Hematopoietic multipotent progenitor cell treated with erythropoietin and hydrocortisone succinate and interleukin-3 and kit ligand, for 15 days (in vitro differentiated cells): ENCODE data around the gene ZMYND12.

Source experiments
- DNase-seq: peaks from one replicate; pipeline ENCODE4 v3.0.0-alpha.2; 2015; ENCODE audit warnings: low spot score

The ZMYND12 gene

DNA sequence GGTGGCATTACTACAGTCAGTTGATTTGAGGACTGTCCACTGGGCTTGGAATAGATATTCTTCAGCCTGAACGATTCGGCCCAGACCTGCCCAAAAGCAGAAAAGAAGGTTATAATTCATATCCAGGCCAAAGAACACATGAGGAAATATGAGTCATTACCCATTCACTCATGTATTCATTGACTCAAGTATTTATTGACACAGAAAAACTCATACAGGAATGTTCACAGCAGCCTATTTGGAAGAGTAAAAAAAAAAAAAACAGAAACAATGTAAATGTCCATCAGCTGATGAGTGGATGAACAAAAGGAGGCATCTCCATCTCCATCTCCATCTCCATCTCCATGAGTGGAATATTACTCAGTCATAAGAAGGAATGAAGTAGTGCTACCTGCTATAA, 15.9 kb downstream of the ZMYND12 start:
- no peak for DNase-seq

DNA sequence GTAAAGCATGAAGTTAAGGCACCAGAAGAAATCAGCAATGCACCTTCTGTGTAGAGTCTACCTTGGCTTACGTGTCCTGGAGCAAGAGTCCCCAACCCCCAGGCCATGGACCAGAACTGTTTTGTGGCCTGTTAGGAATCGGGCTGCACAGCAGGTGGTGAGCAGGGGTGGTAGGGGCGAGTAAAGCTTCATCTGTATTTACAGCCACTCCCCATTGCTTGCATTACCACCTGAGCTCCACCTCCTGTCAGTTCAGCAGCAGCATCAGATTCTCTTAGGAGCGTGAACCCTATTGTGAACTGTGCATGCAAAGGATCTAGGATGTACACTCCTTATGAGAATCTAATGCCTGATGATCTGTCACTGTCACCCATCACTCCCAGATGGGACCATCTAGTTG, 21.5 kb downstream of the ZMYND12 start:
- no peak for DNase-seq

DNA sequence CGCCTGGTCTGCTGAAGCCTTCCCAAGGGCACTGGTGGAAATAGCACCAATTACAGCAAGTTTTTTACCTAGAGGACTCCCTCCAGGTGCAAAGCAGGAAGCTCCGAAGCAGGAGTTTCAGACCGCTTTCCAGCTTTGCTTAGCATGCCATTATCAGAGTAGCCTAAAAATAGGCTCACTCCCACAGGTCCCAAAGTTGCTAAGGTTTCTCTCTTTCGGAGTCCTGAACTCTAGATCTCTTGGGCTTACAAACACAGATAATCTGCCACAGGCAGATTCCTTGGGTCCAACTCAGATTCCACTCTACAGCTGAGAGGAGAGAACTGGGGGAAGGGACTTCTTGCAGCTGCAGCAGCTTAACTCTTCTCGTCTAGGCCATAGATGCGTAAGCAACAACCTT, 22.5 kb downstream of the ZMYND12 start:
- DNase-seq: no peak

DNA sequence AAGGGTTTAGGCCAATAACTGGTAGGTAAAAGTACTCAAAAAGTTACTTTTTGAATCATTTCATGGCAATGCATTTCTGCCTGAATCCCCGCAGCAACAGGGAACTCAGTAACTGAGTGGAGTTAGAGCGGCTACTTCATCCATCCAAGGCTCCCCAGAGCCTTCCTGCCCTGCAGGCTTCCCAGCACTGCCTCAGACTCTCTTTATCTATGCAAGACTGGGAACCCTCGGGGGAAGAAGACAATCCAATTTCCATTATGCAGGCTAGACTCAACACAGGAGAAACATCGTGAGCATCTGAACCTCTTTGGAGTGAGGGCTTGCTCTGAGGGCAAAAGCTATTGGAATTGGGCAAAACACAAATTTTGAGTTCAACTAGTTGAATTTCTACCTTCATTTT, 23.1 kb downstream of the ZMYND12 start:
- DNase-seq: no peak

DNA sequence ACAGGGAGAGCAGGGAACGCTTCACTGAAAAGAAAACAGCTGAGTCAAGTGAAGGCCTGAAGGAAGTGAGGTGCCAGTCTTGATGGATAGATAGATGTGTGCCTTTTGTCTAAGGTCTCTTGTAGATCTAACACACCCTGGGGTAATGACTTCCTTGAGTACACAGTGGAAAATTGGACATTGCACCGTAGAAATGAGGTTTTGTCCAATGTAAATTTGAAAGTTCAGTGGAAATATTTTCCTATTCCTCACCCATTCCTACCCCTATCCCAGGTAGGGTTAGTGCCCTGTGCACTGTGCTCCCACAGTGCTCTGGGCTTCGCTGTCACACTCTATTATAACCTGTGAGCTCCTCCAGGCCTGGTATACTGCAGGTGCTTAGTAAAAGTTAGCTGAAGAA, 24.3 kb downstream of the ZMYND12 start:
- no peak for DNase-seq

DNA sequence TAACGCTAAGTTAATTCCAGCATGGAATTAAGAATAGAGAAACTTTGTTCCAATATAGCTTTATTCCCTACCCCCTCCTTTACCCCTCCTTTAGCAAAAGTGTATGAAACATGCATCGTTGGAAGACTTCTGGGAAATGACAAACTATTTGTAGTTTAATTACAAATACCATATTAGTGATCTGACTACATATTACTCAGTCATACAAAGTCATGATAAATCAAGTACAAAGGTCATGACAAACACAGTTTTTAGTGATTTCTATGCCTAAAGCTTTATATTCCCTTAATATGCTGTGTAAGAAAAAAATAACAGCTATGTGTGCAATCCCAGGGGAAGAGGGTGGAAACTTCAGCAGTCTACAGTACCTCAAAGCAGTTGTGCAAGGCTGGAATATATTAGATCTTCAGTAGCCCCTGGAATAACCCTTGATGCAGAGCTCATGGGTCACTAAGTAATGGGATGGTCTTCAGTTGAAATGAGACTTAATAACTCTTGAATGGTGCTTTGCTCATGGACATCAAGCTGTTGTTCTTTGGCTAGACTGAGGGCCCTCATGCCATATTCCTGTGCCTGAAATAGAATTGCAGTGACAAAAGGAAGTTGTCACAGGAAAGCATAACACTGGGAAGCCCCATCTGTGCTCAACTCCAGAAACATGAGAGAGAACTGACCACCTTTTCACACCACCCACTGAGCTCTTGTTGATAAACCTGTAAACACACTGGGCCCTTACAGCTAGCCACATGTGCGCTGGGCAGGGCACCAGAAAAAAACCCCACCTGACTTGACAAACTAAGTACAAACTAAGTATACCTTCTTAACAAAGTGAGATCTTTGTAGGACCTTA, 25.3 kb downstream of the ZMYND12 start:
- DNase-seq: no peak

DNA sequence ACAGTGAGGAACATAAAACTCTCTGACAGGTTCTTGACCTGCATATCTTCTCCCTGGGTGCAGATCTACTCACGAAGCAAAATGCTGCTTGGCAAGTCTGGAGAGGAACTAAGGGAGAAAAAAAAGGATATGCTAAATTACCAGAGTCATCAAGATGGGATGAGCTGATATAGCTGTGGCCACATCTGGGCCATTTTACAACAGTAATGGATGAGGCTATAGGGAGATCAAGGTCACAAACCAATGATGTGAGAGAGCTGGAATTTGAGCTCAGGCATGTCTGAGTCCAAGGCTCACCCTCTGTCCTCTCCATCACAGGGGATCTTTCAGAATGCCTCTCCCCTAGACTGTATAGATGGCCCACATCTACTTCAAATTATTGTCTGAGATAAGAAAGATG, 26.2 kb downstream of the ZMYND12 start:
- DNase-seq: no peak

DNA sequence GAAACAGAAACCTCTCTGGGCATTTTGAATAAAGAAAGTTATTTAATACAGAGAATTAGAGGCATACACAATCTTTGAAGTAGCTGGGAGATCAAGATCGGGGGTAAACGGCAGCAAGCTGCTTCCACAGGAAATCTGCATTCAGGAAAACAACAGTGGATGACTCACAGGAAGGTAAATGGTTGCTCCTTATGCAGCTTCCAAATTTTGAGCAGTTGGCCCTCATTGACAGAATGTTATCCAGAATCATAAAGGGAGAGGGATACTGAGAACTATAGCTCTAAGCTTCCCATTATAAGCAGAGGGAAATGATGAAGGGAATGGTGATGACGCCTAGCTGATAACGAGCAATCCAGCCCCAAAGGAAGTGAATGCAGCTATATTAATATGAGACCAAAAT, 28.6 kb downstream of the ZMYND12 start:
- DNase-seq: no peak

DNA sequence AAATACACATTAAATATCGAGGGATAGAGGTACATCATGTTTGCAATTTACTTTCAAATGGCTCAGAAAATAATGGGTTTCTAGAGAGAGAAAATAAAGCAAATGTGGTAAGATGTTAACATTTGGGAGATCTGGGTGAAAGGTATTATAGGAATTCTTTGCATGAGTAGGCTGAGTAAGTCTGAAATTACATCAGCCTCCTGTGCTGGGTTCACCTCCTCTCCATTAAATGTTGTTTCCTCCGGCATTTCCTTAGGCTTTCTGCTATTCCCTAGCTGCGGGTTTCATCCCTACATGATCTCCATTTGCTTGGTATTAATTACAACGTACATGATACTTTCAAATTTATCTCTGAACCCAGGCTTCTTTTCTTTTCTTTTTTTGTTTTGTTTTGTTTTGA, 31.6 kb downstream of the ZMYND12 start:
- no peak for DNase-seq

DNA sequence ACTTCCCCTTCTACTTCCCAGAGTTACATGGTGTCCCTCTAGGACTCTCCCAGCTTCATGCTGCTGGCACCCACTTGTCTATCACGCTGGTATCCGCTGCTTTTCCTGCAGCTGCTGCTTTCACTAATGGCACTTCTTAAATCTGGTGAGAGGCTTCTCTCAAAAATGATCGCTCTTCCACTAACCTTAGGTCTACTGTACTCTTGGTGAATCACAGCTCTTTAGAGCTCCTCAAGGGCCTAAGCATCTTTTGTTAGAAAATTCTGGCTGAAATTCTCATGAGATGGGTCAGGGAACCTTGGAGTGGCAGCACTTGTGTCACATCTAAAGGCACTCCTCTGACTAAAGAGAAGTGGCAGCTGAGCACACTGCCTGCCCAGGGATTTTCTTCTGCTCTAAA, 32.1 kb downstream of the ZMYND12 start:
- no peak for DNase-seq

DNA sequence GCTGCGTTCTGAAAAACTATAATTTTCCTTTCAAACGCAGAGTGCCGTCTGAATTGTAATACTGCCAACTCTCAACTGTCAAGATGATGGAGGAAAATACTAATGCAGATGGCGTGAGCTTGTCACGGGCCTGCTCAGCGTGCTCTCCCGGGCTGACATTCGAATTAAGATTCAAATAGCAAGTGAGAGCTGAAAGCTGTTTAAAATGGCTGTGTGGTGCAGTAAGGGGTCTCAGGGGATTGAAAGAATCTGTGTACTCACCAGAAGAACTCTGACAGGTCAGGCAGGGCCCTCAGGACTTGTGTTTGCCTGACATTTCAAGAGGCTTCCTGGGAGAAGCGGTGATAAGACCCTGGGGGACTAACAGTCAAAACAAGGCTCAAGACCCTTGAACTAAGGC, 33.1 kb downstream of the ZMYND12 start:
- DNase-seq: no peak

DNA sequence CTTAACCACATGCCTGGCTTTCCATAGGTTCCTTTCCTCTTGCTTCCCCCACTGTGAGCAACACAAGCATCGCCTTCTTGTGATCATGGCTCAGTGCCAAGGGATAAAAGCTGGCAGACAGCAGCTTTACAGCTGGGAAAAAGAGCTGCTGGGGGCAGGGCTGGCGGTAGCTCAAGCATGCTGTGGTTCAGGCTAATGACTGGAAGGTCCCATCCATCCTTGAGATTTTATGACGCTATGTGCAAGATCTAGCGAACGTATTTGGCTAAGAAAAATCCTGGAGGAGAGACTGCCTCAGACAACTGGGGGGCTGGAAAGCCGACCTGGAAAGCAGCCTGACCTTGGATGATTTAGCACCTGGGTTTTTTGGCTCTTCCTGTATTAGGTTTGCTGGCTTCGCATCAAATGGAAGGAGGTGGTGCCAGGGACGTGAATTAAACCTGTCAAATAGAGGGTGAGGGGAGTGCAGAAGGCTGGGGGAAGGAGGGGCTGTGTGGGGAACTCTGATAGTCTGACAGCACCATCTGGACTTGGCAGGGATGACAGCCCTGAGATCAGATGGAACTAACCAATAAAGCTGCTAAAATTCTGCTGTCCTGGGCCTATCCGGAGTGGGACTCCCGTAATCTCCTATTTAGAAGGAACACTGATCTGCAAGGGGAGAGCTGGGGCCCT, 34.8 kb downstream of the ZMYND12 start:
- no peak for DNase-seq

DNA sequence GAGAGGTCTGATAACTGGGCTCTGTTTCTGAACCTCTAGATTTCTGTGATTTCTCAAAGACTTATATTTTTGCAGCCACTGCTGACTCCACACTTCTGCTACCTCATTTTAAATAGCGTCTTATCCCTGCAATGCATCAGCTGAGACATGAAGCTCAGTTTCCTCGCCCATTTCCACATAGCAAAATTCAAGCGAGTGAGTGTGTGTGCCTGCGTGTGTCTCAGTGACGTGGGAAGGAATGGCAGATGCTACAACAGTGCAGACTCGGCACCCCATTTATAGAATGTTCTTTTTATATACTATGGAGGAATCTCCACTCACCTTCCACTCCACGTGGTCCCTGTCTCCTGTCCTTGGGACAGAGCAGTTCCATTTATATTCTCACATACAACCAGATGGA, 35.7 kb downstream of the ZMYND12 start:
- no peak for DNase-seq

DNA sequence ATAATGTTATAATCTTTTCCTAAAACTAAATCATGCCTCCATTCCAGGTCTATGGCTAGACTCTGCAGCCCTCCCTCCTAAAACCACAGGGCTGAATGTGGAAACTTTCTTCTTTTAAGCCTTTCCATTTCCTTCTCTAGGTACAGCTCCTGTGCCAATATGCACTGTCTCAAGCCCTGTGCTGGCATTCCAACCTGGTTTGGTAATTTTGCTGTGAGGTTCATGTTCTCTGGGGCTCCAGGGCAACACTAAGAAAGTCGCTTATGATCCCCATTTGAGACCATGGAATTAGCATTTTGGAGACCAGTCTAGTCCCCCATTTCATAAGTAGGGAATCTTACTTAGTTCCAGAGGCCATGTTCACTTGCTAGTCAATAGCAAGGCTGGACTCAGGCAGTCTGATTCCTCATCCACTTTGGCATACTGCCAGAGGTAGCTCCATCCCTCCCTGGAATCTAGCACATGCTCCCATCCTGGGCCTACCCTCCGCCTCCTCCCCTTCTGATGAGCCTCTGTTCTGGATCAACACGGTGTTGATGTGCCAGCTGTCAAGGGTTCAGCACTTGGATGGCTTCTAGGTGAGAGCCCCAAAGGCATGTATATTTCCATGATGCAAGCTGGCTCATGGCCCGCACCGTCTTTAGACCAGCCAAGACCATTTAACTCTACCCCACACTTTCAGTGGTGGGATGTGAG, 36.5 kb downstream of the ZMYND12 start:
- DNase-seq: no peak

DNA sequence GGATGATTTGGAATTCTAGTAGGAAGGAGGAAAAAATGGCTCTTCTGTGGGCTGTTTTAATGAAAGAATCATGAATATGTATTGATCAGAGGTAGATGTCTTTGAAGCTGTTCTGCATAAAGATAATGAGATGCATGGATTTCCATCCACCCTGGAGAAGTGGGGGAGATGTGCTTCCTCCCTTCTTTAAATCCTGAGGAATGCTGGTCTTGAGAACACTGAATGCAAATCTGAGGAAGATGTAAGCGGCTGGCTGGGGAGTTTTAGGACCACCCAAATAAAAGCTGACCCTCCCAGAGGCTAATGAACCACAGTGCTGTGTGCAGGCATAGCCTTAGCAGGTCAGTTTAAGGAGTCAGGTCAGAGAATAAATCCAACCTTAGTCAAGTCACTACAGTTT, 37.3 kb downstream of the ZMYND12 start:
- DNase-seq: no peak

DNA sequence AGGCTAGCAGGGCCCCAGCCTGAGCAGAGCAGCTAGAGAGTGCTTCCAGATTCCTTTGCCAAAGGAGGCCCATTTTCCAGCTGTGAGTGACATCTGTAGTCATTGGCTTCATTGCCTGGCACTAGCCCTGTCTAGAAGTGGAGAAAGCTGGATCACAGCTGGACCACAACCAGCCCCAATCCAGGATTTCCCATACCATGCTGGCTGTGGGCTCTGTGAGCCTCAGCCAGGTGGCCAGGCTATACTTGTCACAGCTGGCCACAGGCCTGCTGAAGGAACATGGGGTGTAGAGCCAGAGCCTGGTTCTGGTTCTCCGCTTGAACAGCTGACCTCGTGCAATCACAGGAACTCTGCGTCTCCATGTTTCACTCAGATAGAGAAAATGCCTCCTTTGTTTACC, 38.7 kb downstream of the ZMYND12 start:
- DNase-seq: no peak

DNA sequence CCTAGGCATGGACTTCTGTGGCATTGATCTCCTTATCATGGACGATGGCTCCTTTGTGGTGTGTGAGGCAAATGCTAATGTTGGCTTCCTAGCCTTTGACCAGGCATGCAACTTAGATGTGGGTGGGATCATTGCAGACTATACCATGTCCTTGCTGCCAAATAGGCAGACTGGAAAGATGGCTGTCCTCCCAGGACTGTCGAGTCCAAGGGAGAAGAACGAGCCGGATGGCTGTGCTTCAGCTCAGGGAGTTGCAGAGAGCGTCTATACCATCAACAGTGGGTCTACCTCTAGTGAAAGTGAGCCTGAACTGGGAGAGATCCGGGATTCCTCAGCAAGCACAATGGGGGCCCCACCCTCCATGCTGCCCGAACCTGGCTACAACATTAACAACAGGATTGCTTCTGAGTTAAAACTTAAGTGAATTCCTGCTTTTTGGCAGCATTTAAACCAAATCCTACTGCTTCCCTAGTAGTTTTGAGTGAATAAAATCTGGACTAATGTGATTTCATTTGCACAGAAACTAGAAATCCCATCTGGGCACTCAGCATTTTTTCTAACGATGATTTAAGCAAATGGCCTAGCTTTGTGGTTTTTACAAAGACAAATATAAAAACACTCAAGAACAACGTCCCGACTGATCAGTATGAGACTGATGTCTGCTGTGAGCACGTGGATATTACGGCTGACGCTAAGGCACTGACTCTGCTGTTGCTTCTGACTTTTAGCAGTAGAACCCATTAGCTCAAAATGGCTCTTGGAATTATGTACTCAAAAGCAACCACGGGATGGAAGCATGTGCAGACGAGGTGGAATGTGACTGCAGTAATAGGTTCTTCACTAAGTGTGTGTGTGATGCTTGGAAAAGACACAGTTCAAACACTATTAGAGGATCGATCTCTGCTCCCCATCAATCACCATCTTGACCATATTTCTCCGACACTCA, 41.0 kb downstream of the ZMYND12 start:
- DNase-seq: no peak

DNA sequence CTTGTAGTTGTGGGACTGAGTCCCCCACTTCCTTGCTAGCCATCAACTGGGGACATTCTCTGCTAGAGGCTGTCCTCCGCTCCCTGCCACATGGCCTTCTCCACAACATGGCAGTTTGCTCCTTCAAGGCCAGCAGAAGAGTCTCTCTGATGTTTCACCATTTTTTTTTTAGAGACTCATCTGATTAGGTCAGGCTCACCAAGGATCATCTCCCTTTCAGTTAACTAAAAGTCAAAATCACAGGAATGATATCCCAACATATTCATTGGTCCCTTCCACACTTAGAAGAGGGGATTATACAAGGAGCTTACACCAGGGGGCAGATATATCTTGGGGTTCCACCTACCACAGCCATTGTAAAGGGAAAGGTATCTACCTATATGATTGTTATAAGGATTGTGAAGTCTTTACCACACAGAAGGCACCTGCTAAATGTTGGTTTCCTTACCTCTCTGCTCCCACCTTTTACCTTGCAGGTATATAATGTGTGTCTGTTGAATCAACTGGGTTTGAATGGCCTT, 51.9 kb downstream of the ZMYND12 start:
- no peak for DNase-seq

DNA sequence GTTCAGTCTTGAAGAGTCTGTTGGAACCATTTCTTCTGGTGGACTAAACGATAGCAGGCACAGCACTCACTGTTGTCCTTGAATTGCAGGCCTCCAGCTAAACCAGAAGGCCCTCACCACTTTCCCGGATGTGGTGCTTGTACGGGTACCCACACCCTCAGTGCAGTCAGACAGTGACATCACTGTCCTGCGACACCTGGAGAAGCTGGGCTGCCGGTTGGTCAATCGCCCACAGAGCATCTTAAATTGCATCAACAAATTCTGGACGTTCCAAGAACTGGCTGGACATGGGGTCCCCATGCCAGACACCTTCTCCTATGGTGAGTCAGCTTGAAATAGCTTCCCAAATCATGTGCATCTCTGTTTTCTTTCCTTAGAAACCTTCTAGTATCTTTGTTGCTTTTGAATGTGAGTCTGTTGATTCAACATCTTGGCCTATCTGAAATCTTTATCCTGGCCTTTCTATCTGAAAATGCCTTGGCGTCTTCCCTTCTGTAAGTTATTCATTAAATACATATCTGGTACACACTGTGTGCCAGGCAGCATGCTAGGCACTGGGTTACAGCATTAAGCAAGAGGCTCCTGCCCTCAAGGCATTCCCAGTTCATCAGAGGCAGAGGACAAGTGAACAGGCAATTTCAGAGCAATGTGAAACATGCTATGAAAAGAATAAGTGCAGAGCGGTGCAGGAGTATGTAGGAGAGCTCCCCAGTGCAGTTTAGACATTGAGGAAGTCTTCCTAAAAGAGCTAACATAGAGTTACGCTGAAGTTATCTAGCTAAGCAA, 56.3 kb downstream of the ZMYND12 start:
- DNase-seq: no peak

DNA sequence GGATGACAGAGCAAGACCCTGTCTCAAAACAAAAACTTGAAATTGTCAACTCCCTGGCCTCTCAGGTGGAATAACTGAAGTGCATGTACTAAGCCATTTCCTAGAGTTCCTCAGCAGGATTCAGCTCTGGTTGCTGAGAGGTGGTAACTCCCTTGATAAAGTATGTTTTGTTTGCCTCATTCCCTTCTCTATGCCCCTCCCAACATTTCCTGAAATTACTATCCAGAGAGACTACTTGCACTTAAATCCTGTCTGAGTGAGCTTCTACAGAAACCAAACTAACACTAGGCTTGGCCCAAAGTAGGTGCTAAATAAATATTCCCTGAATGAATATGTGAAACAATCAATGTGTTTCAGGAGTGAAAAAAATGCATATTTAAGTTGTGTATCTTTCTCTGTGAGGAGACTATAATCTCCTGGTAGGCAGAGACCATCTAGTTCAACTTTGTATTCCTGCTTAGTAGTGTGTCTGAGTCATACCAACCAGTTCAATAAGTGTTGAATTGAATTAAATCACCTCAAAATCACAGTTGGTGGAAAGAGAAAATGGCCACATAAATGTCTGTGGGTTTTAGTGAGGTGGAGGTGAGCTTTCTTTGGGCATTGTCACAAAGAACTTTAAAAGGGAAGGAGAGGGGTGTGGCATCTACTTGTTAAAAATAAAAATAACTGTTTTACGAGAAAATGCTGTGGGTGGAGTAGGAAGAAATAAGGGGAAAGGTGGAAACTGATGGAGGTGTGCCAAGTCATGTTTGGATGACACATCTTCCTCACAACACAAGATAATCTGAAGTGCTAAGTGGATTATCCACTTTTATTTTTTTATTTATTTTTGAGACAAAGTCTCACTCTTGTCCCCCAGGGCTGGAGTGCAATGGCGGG, 62.6 kb downstream of the ZMYND12 start:
- no peak for DNase-seq
